Mesenteric fat pad (tissue), 1 donor: ENCODE results near the gene GPR107. TPM values are rescaled to one million over a fixed set of nuclear protein-coding genes. Genes with fewer than 3 reads are reported as not detected.
"Not testable (repeated sequence)": the region's sequence is repeated elsewhere in the genome, so short reads cannot be mapped to it uniquely, and the experiment has no call there.

Experiments
- DNase-seq: peaks from one replicate; pipeline ENCODE4 v3.0.0-alpha.2; 2020; ENCODE audit warnings: low spot score
- long read RNA-seq: library from polyadenylated mRNA; unstranded; transcript quantifications from one replicate; pipeline ENCODE4 v2.0.0, GENCODE V29; 2020
- total RNA-seq: library from RNA; stranded (reverse); fragmentation: NEBNext Ultra II Directional; extraction: Animal tissue kit (Norgen Biotek cat#: 25700); gene quantifications from one replicate; pipeline ENCODE4 v1.2.1, GENCODE V29; 2021
- donor health status: DM: yes; HTN: yes; CAD: no.

The GPR107 gene
- total RNA-seq = 33.4 TPM
- long read RNA-seq, full-length matches to known transcripts = 3 of 20 reads
- long read RNA-seq, partial matches to known transcripts = 2 of 20 reads
- long read RNA-seq, other reads (novel, unspliced or antisense) = 15 of 20 reads

- DNase-seq = peak; percentile 94
Observed at GRCh38 chr9:130053504-130054324, at the start of gene GPR107. GPR107 (plus strand) TSS chr9:130053906; CDS start chr9:130053933, 27 bp downstream.

GRCh38 chr9:130003943-130004552, 49.7 kb upstream of the GPR107 start:
- no peak for DNase-seq

GRCh38 chr9:130006952-130007351, 46.8 kb upstream of the GPR107 start:
- not testable (repeated sequence) for DNase-seq

- no peak for DNase-seq
Observed at GRCh38 chr9:130008538-130008937, 45.2 kb upstream of the GPR107 start.

GRCh38 chr9:130009546-130009945, 44.2 kb upstream of the GPR107 start:
- not testable (repeated sequence) for DNase-seq

- DNase-seq = no peak
Observed at GRCh38 chr9:130010151-130010988, 43.3 kb upstream of the GPR107 start.

- DNase-seq = no peak
Observed at GRCh38 chr9:130013326-130013725, 40.4 kb upstream of the GPR107 start.

- no peak for DNase-seq
Observed at GRCh38 chr9:130015353-130016019, 38.2 kb upstream of the GPR107 start.

GRCh38 chr9:130017076-130017475, 36.6 kb upstream of the GPR107 start:
- DNase-seq = no peak

GRCh38 chr9:130017510-130017909, 36.2 kb upstream of the GPR107 start:
- DNase-seq = not testable (repeated sequence)

- no peak for DNase-seq
Observed at GRCh38 chr9:130018265-130018664, 35.4 kb upstream of the GPR107 start.

GRCh38 chr9:130020618-130021017, 33.1 kb upstream of the GPR107 start:
- no peak for DNase-seq

- no peak for DNase-seq
Observed at GRCh38 chr9:130021123-130021522, 32.6 kb upstream of the GPR107 start.

GRCh38 chr9:130021842-130022241, 31.9 kb upstream of the GPR107 start:
- not testable (repeated sequence) for DNase-seq

GRCh38 chr9:130022566-130023143, 31.1 kb upstream of the GPR107 start:
- DNase-seq = no peak

GRCh38 chr9:130023144-130023787, 30.4 kb upstream of the GPR107 start:
- DNase-seq = no peak

GRCh38 chr9:130023994-130024596, 29.6 kb upstream of the GPR107 start:
- no peak for DNase-seq

- DNase-seq = no peak
Observed at GRCh38 chr9:130024597-130024994, 29.1 kb upstream of the GPR107 start.

- no peak for DNase-seq
Observed at GRCh38 chr9:130026583-130027340, 26.9 kb upstream of the GPR107 start.
